ENCODE data around the gene GATAD2A.
A peak's percentile ranks its signal among the peaks of the same experiment; 100 is the strongest.
"Not testable (repeated sequence)": the region's sequence is repeated elsewhere in the genome, so short reads cannot be mapped to it uniquely, and the experiment has no call there.

The GATAD2A gene

DNA sequence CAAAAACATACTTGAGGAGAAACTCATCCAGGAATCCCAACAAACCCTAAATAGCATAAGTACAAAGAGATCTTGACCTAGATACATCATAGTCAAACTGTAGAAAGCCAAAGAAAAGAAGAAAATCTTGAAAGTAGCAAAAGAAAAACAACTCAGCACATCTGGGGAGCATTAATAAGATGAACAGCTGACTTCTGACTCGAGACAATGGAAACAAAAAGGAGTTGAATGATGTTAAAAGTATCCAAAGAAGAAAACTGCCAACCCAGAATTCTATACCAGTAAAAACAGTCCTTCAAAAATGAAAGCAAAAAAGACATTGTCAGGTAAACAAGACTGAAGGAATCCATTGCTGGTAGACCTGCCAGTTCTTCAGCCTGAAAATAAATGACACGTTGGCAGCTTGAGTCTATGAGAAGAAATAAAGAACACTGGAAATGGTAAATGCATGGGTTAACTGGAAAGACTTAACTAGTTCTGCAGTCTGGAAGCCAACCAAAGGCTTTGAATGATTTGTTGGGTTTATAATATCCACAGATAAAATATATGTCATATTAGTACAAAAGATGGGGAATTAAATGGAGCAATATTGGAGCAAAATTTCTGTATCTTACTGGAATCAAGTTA is 63.1 kb downstream of the GATAD2A start:
- peak; percentile 24 for DNase-seq

DNA sequence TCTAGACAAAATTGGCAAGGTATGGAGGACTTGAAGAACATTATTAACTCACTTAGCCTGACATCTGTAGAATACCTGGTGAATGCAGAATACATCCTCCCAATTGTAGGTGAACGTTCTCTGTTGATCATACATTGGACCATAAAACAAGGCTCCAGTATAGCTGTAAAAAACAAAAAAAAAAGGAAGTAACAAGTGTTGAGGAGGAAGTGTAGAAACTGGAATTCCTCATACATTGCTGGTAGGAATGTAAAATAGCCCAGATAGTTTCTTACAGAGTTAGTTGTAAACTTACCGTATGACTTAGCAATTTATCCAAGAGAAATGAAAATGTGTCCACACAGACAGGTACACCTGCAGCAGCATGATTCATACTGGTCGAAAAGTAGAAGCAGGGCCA is 65.1 kb downstream of the GATAD2A start:
- DNase-seq = no peak

DNA sequence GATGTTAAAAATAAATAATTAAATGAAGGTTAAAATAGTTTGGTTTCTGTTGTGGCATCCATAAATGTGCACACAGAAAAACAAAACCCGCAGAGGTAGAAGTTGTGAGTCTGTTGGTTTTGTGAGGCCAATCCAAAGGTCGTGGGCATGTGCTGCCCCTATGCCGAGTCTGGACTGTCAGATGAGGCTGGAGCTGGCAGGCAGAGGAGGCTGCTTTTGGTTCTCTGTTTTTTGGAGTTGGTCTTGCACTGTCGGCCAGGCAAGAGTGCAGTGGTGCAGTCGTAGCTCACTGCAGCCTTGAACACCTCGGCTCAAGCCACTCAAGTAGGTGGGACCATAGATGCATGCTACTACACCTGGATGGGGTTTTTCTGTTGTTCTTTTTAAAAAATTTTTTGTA is 66.2 kb downstream of the GATAD2A start:
- no peak for DNase-seq

DNA sequence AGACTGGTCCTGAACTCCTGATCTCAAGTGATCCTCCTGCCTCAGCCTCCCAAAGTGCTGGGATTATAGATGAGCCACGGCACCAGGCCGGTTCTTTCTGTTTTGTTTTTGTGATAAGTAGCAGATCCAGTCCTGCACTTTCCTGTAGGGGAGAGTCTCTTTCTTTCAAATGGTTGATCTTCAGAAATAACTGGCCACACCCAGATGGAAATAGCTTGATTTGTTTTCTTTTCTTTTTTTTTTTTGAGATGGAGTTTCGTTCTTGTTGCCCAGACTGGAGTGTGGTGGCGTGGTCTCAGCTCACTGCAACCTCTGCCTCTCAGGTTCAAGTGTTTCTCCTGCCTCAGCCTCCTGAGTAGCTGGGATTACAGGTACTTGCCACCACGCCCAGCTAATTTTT is 66.6 kb downstream of the GATAD2A start:
- not testable (repeated sequence) for DNase-seq

DNA sequence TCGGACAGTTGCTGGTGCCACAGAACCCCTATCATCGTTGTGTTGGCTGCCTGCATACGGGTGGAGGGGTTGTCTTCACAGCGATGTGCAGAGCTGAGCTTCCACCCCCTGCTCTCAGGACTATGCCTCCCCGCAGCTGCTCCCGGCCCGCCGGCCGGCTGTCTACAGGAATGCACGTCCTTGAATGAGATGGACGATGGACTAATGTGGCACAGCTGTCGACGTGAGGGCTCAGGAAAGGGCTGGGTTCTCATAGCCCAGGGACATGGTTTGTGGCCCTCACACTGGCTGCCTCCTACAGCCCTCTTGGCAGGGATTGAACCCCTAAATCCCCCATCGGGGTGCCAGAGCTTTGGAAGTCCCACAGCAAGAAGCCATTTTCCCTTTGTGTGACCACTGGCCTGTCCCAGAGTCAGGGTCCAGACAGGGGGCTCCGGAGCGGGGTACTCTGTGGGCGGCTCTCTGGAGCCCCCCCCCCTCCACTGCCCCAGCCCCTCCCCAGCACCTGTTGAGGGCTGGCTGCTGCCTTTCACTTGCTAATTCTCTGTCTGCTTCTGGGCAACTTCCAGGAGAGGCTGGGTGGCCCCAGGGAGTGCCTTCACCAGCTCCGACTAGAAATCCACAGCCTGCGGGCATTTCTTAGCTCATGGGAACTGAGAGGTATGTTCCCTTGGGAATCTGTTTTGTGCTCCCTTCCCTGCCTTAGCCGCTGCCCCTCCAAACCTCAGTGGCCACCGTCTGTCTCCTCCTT is 69.7 kb downstream of the GATAD2A start:
- DNase-seq = no peak

DNA sequence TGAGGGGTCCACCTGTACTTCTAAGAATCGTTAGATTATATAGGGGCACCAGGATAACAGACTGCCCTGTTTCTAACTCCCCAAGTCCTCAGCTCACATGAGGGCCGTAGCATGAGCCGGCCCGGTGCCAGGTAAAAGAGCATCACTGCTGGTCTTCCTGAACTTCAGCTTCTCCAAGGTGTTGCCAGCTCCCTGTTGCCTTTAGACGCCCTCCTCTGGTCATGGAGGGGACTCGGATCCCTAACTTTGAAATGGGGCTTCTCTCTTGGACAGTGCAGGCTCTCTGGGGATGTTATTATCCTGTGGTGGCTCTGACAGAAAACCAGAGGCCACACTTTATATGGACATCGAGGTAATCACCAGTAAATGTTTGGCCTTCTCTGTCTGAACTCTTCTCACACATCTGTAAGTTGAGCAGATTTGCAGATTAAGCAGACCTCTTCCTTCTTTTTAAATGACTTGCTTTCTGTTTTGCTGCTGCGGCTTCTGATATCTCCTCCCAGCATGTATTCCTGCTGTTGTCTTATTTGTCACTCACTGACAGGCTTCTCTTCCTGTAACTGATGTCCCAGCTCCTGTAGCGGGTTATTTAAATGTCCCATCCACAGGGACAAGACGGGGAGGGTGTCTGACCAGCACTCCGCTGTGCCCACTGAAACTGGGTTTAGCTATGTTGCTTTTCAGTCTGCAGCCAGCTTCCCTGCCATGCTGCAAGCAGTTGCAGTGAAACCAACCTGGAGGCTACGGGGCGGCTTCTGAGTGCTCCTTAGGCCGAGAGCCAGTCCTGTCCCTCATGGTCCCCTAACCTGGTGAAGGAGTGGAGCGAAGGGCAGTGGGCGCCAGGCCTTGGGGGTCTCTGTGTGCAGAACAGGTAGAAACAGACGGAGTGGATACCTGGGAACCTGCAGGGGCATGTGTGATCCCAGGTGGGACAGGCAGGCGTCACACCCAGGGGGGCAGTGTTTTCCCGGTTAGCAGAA is 70.7 kb downstream of the GATAD2A start:
- peak; percentile 24 for DNase-seq

DNA sequence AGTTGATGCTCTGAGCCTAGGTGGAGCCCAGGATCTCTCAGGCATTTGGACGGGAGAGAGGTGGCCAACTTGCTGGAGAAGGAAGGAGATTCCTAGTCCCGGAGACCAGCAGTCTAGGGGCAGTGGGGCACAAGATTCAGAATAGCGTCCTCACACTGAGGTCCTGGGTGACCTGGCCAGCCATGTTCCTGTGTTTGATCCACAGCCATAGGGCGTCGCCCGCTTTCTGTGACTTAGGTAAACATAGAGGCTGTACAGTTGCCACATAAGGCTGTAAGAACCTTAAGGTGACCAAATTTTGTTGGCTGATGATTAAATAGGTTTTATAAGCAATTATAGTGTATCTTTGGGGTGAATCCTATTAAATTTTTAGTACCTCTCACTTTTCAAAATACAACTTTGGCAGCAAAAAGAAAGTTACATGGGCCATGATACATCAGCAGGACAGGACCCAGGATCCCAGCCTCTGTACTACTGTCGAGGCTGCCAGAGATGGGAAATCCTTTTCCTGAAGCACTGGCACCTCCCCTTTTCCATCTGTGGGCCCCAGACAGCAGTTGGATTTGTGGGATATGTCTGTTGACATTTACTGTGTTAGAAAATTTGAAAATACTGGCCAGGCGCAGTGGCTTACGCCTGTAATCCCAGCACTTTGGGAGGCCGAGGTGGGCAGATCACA is 72.4 kb downstream of the GATAD2A start:
- DNase-seq = peak; percentile 39

DNA sequence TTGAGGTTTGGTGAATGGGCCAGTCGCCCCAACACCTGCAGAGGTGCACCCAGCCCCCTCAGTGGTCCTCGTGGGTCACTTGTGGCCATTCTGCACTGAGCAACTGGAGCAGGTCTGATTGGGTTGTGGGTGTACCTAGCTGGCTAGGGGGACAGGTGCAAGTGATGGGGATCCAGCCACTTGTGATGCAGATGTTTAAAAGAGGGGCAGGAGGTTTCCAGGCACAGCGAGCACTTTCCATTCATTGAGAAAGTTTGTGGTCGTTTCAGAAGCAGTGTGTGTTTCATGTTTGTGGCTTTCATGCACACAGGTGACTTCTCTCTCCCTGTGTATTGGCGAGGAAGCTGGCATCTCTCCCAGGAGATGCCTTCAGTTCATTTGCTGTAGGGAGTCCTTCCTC is 75.2 kb downstream of the GATAD2A start:
- no peak for DNase-seq

DNA sequence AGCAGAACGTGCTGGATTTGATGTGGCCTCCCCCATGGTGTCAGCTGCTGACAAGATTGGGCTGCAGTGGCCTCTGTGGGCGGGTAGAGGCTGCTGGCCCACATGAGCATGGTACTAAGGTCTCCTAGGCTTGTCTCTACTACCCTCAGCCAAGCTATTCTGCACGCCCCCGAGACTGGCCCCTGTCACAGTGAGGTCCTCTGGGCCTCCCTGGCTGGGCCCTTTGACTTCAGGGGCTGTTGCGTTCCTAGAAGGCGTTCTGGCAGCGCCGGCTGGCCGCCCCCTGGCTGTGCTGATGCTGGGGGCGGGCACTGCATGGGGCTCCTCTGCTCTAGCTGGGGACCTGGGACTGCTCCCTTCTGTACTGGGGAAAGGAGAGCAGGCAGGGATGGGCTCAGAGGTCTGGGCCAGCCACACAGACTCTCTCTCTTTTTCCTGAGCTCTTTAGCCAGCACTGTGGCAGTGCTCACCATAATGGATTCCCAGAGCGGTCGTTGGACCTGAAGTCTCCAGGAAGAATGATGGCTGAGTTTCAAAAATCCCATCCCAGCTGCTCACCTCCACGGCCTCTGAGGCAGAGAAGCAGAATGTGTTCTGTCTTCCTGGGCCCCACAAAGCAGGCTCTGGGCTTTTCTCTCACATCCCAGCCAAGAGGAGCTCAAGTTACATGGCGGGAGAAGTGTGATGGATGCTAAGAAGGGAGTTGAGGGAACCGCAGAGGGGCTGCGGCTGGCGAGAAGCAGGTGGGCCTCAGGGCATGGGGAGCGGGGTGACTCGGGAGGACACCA is 77.5 kb downstream of the GATAD2A start:
- DNase-seq = no peak

DNA sequence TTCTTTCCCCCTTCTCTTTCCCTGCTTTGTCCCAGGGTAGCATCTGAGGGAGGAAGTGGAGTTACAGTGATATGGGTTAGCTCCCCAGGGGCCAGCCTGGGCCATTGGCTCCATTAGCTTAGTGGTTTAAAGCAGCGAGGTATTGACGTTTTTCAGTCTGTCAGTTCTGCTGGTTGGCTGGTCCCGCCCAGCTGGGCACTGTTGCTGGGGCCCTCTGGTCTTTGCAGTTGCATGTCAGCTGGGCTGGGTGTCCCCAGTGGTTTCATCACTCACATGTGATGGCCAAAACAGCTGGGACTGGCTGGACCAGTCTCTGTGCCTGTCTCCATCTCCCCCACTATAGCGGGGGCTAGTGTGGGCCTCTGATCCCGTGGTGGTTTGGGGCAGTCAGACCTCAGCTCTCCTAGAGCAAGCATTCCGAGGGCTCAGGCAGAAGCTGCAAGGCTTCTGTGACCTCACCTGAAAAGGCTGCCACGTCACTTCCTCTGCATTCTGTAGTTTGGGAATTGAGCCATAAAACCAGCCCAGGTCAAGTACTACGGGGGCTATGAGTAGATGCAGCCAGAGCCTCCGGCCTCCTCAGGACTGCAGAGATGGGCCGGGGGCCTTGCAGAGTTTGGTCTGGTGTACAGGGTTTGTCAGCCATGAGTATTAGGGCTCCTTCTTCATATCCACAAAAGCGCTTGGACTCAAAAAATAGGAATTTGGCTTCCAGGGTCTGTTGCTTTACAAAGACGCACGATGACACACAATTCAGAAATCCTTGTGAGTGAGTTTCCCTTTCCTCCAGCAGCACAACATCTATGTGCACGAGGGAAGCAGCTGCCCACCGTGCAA is 79.9 kb downstream of the GATAD2A start:
- peak; percentile 29 for DNase-seq

DNA sequence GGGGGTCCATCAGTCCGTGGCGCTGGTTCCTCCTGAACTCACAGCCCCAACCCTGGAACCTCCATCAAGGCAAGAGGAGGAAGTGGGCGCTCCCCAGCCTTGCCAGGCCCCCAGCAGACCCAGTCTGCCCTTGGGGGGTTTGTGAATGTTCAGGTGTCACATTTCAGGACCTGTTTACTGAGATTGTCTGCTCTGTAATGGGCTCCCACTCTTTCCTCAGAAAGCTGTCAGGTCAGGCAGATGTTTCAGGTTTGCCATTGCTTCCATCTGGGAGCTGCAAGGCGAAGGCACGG is 80.5 kb downstream of the GATAD2A start:
- peak; percentile 50 for DNase-seq

DNA sequence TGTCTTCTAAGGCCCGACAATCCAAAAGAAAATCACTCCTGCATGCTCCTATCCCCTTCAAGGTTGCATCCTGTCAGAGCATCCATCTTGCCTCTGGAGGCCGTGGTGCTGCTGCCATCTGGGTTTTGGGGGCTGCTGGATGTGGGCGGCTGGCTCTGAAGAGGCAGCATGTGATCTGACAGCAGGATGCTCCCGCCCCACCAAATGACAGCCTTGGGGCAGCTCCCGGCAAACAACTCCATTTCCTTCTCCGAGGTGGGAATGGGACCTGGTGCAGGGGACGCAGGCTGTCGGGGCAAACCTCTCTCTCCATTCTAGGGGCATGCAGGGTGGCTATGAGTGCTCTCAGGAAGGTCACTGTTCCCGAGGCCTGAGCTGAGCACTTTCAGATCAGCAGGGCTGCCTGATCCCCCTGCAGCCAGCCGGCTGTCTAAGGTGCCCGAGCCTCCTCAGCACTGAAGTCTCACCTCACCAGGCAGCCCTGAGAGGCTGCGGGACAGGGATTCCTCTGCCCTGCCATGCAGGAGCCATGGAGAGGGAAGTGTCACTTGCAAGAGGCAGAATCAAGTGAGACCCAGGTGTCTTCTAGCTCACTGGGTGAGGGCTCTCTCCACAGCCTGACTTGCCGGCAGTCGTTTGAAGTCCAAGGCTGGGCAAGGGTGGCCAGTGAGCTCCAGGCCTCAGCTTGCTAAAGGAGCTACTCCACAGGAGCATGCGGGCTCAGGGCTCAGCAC is 81.0 kb downstream of the GATAD2A start:
- no peak for DNase-seq

DNA sequence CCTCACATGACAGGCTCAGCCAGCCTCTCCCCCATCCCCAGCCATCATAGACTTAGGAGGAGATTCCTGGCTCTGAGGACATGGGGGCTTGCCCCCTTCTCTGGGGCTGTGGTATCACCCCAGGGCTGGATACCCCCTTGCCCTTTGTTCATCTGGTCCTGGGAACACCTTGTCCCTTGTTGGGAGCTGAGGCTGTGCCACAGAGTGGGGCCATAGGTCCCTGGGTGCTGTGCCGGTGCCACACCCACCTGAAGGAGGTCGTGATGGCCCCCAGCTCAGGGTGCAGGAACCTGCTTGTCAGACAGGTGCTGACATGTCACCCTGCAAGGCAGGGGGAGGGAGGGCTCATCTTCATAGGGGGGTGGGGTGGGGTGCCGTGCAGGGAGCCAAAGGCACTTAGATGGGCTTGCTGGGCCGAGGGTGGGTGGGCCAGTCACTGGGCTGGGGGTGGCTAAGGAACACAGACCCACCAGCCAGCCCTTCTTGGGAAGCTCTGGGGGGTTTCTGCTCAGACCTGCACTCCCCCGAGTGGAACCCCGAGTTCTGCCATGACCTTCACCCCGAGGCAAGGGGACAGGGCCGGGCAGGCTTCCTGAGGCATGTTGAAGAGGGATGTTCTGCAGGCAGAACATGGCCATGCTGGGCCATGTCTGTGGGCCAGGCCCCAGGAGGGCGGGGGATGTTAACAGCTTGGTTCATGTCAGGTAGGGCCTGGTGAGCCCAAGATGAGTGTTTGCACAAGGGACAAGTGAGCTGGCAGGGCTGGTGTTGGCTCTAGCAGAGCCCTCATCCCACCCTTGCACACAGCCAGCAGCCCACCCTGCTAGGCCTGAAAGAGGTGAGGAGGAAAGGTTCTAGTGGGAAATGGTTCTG is 81.8 kb downstream of the GATAD2A start:
- DNase-seq = no peak

DNA sequence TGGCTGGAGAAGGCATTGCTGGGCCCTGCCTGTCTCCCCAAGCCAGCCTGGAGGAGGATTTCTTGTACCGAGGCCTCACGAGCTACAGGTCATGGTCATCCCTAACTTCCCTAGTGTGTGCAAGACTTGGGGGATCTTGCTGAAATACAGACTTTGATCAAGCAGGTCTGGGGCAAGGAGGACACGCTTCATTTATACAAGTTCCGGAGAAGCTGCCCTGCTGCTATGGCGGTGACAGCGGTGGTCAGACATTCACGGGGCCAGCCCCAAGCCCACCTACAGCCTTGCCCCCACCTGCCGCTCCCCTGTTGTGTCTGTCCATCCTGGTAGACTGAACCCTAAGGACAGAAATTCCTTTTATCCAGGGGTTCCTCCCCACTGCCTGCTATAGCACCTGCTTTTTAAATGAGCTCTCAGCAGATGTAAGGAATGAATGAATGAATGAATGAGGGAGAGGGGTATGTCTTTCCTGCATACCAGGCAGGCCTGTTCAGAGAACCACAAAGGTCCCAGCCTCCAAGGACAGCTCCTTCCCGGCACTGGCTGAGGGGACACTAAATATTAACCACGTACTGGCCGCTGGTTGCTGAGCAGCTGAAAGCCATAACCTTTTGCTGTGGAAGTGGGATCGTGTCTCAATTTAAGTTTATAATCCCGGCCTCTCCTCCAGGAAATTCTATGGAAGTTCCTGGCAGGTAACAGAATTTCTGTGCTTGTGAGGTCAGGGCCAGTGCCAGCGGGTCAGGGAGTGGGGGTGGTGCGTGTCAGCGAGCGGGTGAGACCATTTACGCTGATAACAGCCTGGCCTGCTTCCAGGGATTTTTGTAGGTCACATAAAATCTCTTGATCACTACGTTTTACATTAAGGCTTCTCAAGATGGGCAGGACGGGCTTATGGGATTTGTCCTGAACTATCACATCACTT is 82.7 kb downstream of the GATAD2A start:
- DNase-seq = no peak

DNA sequence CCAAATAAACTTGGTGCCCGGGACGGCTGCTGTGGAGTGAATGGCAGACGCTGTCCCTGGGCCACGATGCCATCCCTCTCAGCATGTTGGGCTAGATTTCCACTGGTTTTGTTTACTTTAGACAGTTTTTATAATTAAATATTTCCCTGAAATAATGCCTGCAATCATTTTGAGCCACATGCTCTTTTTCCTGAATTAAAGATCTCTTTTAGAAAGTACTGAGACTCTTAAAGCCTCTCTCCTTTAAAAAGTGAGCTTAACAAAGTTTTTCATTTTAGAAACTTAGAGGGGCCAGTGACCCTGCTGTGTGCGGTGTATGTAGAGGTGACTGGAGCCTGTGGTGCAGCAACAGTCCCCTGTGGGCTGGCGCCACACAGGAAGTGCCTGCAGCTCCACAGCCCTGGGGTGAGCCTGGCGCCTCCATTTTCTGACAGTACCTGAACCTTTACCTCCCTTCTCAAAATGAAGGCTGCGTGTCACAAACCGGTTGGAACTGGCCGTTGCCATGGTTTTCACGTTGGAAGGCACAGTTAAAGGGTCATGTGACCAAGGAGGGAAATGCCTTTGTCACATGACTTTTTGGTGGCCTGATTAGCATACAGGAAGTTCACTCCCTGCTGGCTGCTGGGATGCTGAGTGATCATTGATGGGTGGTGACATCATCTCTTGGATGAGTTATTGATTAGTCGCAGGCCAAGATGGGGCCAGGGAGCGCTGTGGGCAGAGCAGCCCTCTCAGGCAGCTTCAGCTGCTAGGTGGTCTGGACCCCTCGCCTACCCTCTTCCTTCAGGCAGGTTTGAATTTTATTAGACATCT is 83.6 kb downstream of the GATAD2A start:
- peak; percentile 81 for DNase-seq

DNA sequence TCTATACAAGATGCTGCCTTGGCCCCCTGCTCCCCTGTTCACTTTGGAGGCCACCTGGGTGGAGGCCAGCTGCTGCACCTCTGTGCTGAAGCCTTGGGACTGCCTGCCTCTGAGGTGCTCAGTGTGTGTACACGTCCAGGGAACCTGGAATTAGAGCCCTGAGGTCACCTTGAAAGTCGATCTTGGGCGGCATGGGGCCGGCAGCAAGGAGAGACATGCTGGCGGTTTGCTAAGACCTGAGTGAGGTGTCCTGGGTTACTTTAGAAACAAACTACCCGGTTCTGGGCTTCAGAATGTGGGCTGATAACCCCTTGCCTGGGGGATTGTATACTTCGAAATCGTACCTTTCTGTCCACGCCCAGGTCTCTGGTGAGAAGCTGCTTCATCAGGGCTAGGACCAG is 84.3 kb downstream of the GATAD2A start:
- DNase-seq = peak; percentile 59

DNA sequence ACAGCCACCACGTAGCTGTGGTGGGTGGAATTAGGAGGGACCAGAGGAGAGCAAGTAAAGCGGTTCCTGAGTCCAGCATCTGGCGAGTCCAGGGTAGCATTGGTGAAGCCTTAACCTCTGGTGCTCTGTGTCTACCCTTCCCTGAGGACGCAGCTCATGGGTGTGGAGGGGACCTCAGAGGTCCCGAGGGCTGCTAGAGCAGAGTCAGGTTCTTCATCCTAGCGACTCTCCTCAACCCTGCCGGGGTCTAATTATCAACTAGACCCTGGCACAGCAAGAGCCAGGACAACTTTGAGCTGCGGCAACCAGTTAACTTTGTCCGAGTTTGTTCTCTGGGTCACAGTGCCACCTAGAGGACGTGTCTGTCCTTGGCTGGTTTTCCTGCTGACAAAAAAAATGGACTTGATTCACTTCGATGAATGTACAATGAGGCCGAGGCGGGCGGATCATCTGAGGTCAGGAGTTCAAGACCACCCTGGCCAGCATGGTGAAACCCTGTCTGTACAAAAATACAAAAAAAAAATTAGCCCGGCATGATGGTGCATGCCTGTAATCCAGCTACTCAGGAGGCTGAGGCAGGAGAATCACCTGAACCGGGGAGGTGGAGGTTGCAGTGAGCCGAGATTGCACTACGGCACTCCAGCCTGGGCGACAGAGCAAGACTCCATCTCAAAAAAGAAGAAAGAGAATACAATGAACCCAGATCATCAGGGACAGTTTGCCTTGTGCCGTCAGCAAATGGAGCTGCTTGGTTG is 84.9 kb downstream of the GATAD2A start:
- DNase-seq = peak; percentile 78

All from NCI-H69 (cell line).